Activated T-helper 1 cell treated with anti-CD3 and anti-CD28 coated beads, Interleukin-12 subunit alpha, Interleukin-12 subunit beta, Interleukin-2, Interleukin-4 antibody, amounts not matched to agents 30 ng/mL and 10 ng/mL and 1 ng/mL, durations not matched to agents 14 hours and 24 hours and 36 hours (primary cell): ENCODE measurements around the gene FILIP1L. TPM values are rescaled to one million over a fixed set of nuclear protein-coding genes. Genes with fewer than 3 reads are reported as not detected.

Experiments
- DNase-seq: peaks from one replicate; pipeline ENCODE4 v3.0.0; 2021; ENCODE audit warnings: low spot score
- H3K27ac Mint-ChIP-seq: one replicate; pipeline ENCODE4 v1.8.0; 2021; ENCODE audit warnings: mild to moderate bottlenecking, mixed read lengths
- H3K27me3 Mint-ChIP-seq: one replicate; pipeline ENCODE4 v1.8.0; 2022; ENCODE audit warnings: mild to moderate bottlenecking, moderate library complexity, mixed read lengths; ENCODE audit not compliant: insufficient read depth
- H3K36me3 Mint-ChIP-seq: one replicate; pipeline ENCODE4 v1.8.0; 2021; ENCODE audit warnings: low read depth, mixed read lengths
- H3K4me1 Mint-ChIP-seq: one replicate; pipeline ENCODE4 v1.8.0; 2021; ENCODE audit warnings: low read depth, mixed read lengths
- H3K4me3 Mint-ChIP-seq: one replicate; pipeline ENCODE4 v1.8.0; 2021; ENCODE audit warnings: mild to moderate bottlenecking, moderate library complexity, mixed read lengths
- H3K9me3 Mint-ChIP-seq: one replicate; pipeline ENCODE4 v1.8.0; 2021; ENCODE audit warnings: mixed read lengths
- intact Hi-C: fragments of 100-400 bp; cut with micrococcal nuclease; formaldehyde crosslinking; loops from one replicate; pipeline ENCODE4 v1.15.1; 2024
- total RNA-seq: library from RNA; stranded (reverse); gene quantifications from 2 replicates; pipeline ENCODE4 v1.2.3, GENCODE V29; 2022

The FILIP1L gene
- total RNA-seq, 1 donor from 2014 or later, result 2.9 TPM

- H3K27ac Mint-ChIP-seq, result no peak overlapping the region
- intact Hi-C loops, result no loop called here
- no peaks in the 10 kb centered on the region for H3K4me1 Mint-ChIP-seq
- DNase-seq, result no peak
- no peaks in the 10 kb centered on the region for H3K9me3 Mint-ChIP-seq
- H3K27me3 Mint-ChIP-seq, result no peaks in the 10 kb centered on the region
- no peak overlapping the region for H3K4me3 Mint-ChIP-seq
- peaks cover 2% of the 10 kb centered on the region for H3K36me3 Mint-ChIP-seq
Observed at GRCh38 chr3:99910752-99911290, 203.5 kb downstream of the FILIP1L start.

DNA sequence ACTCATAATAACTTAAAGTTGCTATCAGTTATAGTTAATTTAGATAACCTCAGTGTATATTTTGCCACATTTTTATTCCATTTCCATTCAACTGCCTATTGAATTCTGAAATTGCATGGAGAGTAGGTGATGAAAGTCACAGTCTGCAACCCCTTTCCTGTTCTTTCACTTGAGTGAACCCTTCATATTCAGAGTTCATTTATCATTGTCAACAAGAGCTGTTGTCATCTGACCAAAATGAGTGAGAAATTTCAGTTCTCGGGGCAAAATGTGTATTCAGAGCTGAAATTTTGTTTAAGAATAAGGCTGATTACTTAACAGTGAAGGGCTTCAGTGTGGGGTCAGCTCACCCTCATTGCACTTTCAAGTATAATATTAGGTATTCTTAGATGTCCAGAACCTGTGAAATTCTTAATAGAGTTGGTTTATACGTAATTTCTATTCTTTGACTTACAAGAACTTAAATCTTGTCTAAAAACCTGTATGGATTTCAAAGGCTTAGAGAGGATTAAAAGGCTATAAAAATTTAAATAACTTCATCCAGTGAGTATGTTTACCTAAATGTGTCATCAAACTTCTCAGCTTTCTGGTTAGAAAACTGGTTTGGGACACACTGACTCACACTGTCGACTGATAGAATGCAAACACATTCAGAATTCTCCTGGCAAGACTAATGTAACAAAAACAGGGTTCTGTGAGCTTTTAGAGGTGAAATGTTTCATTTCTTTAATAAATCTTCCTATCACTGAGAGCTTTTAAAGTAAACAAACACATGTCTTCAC lies 204.4 kb downstream of the FILIP1L start:
- Mint-ChIP-seq H3K36me3 (peaks cover 2% of the 10 kb centered on the region), H3K4me3 (no peak overlapping the region), H3K27me3 (no peaks in the 10 kb centered on the region), H3K27ac (no peak overlapping the region), H3K9me3 (no peaks in the 10 kb centered on the region), H3K4me1 (no peaks in the 10 kb centered on the region)
- no peak for DNase-seq
- intact Hi-C loops, result no loop called here

- no peaks in the 10 kb centered on the region for H3K9me3 Mint-ChIP-seq
Observed at GRCh38 chr3:99907959-99908544, 206.2 kb downstream of the FILIP1L start.

GRCh38 chr3:99903869-99904268 lies 210.4 kb downstream of the FILIP1L start:
- Mint-ChIP-seq H3K36me3 (peaks cover 4% of the 10 kb centered on the region), H3K27ac (no peak overlapping the region), H3K9me3 (no peaks in the 10 kb centered on the region), H3K4me3 (no peak overlapping the region), H3K4me1 (peaks cover 5% of the 10 kb centered on the region), H3K27me3 (no peaks in the 10 kb centered on the region)
- intact Hi-C loops, result no loop called here
- no peak for DNase-seq

More at GRCh38 chr3:99907959-99908544, 206.2 kb downstream of the FILIP1L start:
- intact Hi-C loops, result no loop called here
- Mint-ChIP-seq H3K27ac (no peak overlapping the region), H3K36me3 (peaks cover 4% of the 10 kb centered on the region), H3K27me3 (no peaks in the 10 kb centered on the region), H3K4me3 (no peak overlapping the region), H3K4me1 (no peaks in the 10 kb centered on the region)
- no peak for DNase-seq

DNA sequence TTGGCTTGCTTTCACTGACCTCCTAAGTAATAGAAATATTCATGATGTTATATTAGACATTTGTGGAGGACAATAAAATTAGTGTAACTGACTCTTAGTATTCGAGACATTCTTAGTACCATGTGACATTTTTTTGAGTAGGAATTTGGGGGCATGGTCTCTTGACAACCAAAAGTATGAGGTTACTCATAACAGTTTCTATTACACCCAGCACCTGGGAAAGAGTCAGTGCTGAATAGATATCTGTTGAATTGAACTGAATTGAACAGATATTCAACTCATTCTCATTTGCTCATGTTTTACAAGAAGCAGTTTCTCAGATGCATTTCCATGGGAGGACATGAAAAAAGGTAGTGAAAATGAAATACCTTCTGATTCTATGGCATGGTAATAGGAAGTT lies 212.2 kb downstream of the FILIP1L start:
- Mint-ChIP-seq H3K4me1 (peaks cover 5% of the 10 kb centered on the region), H3K27ac (no peak overlapping the region), H3K27me3 (no peaks in the 10 kb centered on the region), H3K36me3 (peaks cover 4% of the 10 kb centered on the region), H3K4me3 (no peak overlapping the region), H3K9me3 (no peaks in the 10 kb centered on the region)
- no peak for DNase-seq
- intact Hi-C loops, result no loop called here

DNA sequence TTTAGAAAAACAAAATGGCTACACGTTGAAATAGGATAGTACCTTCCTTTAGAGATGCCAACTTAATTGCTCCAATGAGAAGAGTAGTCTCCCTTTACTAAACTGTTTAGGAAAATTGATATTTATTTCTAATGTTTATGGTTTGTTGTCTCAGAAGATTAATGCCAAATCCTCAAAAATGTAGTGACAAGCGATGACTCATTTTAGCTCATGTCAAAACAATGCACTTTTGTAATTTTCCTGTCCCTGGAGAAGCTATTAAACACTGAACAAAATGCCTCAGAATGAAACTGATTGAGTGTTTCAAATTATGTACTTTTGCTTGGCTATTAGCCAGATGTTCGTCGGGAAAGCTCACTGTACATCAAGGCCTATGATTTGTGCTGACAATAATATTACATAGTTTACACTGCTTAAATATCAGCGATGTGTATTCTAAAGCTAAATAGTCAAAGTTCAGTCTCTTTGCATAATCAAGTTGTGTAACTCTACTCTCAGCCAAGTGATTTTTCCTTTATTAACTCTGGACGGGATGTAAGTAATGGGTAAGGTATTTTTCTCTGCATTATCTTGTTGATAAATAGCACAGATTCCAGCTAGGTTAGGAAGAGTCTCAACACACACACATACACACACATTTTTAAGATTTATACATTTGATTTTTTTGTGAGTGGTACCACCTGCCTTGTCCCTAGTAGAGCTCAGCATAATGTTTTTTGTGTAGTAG lies 212.9 kb downstream of the FILIP1L start:
- Mint-ChIP-seq H3K4me3 (no peak overlapping the region), H3K9me3 (no peaks in the 10 kb centered on the region), H3K4me1 (peaks cover 7% of the 10 kb centered on the region), H3K36me3 (peaks cover 4% of the 10 kb centered on the region), H3K27ac (no peak overlapping the region), H3K27me3 (no peaks in the 10 kb centered on the region)
- no peak for DNase-seq
- intact Hi-C loops, result no loop called here

- DNase-seq, result no peak
- Mint-ChIP-seq H3K4me1 (peaks cover 18% of the 10 kb centered on the region), H3K27me3 (no peaks in the 10 kb centered on the region), H3K27ac (no peak overlapping the region), H3K4me3 (no peak overlapping the region), H3K9me3 (no peaks in the 10 kb centered on the region), H3K36me3 (peaks cover 4% of the 10 kb centered on the region)
- intact Hi-C loops, result no loop called here
Observed at GRCh38 chr3:99900248-99900647, 214.1 kb downstream of the FILIP1L start.

DNA sequence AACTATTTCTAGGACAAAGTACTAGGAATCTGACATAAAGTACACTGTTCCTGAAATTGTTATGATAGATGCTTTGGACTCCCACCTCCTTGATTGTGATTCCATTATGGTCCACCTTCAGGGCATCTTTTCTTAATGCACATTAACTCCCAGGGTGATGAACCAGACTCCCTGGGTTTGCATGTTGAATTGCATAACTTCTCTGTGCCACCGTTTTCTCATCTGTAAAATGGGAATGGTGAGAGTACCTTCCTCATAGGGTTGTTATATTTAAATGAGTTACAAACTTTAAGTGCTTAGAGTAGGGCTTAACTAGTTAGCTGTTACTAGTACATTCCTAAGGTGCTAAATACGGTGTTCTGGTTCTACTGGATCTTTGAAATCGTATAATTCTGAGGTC lies 214.7 kb downstream of the FILIP1L start:
- Mint-ChIP-seq H3K4me3 (no peak overlapping the region), H3K27me3 (no peaks in the 10 kb centered on the region), H3K36me3 (peaks cover 2% of the 10 kb centered on the region), H3K27ac (no peak overlapping the region), H3K9me3 (no peaks in the 10 kb centered on the region), H3K4me1 (peaks cover 20% of the 10 kb centered on the region)
- intact Hi-C loops, result no loop called here
- no peak for DNase-seq

DNA sequence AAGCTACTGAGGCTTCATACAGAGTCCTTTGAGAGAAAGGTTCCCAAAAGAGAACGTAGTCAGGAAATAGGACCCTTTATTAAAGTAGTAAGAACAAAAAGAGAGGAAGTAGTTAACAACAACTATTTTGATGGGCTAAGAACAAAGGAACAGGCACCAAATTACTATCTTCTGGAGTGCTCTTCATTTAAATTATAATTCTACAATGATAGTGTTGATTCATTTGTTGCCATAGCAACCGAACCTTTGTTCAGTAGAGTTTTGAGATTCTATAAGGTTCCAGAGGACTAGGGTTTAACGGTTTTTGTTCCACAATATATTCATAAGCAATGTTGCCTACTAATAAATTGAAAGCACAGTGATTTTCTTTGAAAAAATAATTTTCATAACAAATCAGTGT lies 217.8 kb downstream of the FILIP1L start:
- Mint-ChIP-seq H3K36me3 (no peaks in the 10 kb centered on the region), H3K27me3 (no peaks in the 10 kb centered on the region), H3K4me1 (peaks cover 25% of the 10 kb centered on the region), H3K9me3 (no peaks in the 10 kb centered on the region), H3K27ac (no peak overlapping the region), H3K4me3 (no peak overlapping the region)
- intact Hi-C loops, result no loop called here
- DNase-seq, result no peak

GRCh38 chr3:99895703-99896441 lies 218.4 kb downstream of the FILIP1L start:
- Mint-ChIP-seq H3K36me3 (no peaks in the 10 kb centered on the region), H3K4me3 (no peak overlapping the region), H3K27me3 (no peaks in the 10 kb centered on the region), H3K27ac (no peak overlapping the region), H3K4me1 (peaks cover 21% of the 10 kb centered on the region), H3K9me3 (no peaks in the 10 kb centered on the region)
- intact Hi-C loops, result no loop called here
- no peak for DNase-seq

DNA sequence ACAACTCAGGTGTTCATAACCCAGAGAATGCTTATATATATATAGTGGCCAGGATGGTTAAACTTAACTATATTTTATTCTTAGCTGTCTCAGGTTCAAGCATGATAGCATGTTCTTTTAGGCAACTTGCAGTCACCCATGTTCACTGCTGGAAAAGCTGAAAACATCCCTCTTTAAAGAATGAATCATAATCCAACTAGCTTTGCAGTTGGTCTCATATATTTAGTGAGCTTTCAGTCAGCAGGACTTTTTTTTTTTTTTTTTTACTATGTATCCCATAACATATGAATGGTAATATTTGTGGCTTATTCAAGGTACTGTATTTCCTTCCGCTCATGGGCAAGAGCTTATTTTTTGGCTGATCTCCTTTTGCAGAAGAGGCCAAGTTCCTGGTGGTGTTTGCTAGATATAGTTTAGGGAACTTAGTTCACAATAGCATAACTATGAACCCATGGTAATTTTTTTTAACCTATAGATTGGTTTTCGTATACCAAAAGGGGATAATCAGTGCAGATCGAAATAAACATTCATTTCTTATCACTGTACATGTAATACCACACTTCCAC lies 219.1 kb downstream of the FILIP1L start:
- H3K27me3 Mint-ChIP-seq, result peaks cover 2% of the 10 kb centered on the region

DNA sequence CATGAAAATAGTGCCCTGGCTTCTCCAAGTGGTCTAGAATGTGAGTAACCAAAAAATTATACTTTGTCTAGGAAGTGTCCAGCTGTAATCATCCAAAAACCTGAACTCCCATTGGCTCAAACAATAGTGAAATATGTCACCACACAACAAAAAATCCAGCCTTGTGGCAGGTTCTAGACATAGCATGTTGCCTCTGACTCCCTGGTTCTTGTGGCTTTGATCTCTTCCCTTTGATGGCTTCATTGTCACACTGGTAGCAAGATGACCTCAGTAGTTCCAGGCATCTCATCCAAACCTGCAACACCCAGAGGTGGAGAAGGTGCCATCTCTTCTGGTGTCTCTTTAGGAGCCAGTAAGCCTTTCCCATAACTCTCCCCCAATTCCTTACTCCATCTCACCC lies 222.0 kb downstream of the FILIP1L start:
- Mint-ChIP-seq H3K4me3 (no peak overlapping the region), H3K4me1 (peaks cover 21% of the 10 kb centered on the region), H3K27me3 (peaks cover 2% of the 10 kb centered on the region), H3K27ac (no peak overlapping the region), H3K36me3 (peaks cover 1% of the 10 kb centered on the region), H3K9me3 (no peaks in the 10 kb centered on the region)
- intact Hi-C loops, result no loop called here
- DNase-seq, result no peak

More for the DNA sequence above, 219.1 kb downstream of the FILIP1L start:
- Mint-ChIP-seq H3K9me3 (no peaks in the 10 kb centered on the region), H3K4me1 (peaks cover 21% of the 10 kb centered on the region), H3K4me3 (no peak overlapping the region), H3K27ac (no peak overlapping the region), H3K36me3 (no peaks in the 10 kb centered on the region)
- intact Hi-C loops, result no loop called here
- DNase-seq, result no peak
